ENCODE results near the gene CRIM1. TPM values are rescaled to one million over a fixed set of nuclear protein-coding genes. Genes with fewer than 3 reads are reported as not detected.

CRIM1 gene
- total RNA-seq, 1 donor from 2014 or later, result 61.8 TPM

DNA sequence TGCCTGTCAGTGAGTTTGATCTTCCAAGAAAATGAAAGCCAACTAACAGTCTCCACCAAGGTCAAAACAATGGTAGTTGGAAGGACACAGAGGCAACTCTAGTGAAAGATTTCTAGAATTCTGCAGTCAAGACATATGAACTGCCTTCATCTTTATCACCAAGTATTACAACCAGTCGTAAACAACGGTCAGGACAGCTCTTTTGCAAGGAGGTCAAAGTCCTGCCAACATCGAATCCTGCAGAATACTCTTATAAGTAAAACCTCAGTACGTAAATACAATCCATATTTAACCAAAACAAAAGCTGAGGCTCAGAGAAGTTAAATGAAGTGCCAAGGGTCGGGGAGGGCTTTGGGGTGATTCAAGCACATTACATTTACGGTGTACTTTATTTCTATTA, 239.3 kb downstream of the CRIM1 start:
- Mint-ChIP-seq H3K4me3 (no peak overlapping the region), H3K36me3 (peaks cover 13% of the 10 kb centered on the region), H3K27ac (no peak overlapping the region), H3K9me3 (no peaks in the 10 kb centered on the region), H3K27me3 (ENCODE audit: low read depth) (no peaks in the 10 kb centered on the region), H3K4me1 (peaks cover 38% of the 10 kb centered on the region)
- no peak for DNase-seq (ENCODE audit: low spot score in 2 of 2, unreplicated experiment in 2 of 2)
- TF ChIP-seq, protein P1, sequence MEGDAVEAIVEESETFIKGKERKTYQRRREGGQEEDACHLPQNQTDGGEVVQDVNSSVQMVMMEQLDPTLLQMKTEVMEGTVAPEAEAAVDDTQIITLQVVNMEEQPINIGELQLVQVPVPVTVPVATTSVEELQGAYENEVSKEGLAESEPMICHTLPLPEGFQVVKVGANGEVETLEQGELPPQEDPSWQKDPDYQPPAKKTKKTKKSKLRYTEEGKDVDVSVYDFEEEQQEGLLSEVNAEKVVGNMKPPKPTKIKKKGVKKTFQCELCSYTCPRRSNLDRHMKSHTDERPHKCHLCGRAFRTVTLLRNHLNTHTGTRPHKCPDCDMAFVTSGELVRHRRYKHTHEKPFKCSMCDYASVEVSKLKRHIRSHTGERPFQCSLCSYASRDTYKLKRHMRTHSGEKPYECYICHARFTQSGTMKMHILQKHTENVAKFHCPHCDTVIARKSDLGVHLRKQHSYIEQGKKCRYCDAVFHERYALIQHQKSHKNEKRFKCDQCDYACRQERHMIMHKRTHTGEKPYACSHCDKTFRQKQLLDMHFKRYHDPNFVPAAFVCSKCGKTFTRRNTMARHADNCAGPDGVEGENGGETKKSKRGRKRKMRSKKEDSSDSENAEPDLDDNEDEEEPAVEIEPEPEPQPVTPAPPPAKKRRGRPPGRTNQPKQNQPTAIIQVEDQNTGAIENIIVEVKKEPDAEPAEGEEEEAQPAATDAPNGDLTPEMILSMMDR (IDR thresholded peaks at IDR 0.05; ENCODE audit: unreplicated experiment), result no peak

DNA sequence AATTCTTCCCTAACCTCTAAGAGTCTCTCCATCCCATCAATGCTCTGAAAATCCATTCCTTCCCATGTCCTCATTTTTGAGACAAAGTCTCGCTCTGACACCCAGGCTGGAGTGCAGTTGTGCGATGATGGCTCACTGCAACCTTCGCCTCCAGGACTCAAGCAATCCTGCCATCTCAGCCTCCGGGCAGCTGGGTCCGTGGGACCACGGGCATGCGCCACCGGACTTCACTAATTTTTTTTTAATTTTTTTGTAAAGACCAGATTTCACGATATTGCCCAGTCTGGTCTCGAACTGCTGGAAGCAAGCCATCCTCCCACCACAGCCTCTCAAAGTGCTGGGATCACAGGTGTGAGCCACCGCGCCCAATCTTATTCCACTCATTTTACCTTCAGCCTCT, 240.8 kb downstream of the CRIM1 start:
- Mint-ChIP-seq H3K4me3 (peak overlapping the region; percentile 83), H3K9me3 (no peaks in the 10 kb centered on the region), H3K27me3 (ENCODE audit: low read depth) (no peaks in the 10 kb centered on the region), H3K4me1 (peaks cover 37% of the 10 kb centered on the region), H3K36me3 (peaks cover 11% of the 10 kb centered on the region), H3K27ac (peak overlapping the region; percentile 93)
- DNase-seq (ENCODE audit: low spot score in 2 of 2, unreplicated experiment in 2 of 2), result no peak
- TF ChIP-seq, protein P1 (IDR thresholded peaks at IDR 0.05; ENCODE audit: unreplicated experiment), result no peak

DNA sequence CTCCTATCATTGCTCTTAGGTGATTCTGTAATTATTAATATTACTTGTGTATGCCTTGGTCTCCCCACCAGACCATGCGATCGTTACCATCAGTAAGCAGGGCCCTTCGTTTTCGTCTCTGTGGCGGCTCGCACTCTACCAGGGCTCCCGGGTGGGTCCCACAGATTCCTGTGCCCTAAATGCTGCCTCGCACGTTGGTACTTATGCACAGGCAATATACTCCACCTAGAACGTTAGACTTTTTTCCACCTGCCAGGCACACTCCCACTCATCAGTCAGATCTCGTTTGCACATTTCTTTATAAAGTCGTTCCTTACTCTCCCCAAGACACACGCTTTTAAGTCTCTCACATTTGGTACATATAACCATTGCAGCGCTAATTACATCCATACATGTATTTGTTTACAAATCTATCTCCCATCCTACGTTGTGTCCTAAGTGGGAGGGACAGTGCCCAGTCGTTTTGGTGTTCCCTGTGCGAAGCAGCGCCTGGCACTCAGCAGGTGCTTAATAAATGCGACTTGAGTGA, 241.5 kb downstream of the CRIM1 start:
- H3K36me3 Mint-ChIP-seq, result peaks cover 11% of the 10 kb centered on the region
- H3K9me3 Mint-ChIP-seq, result no peaks in the 10 kb centered on the region
- H3K27ac Mint-ChIP-seq, result peak overlapping the region; percentile 93
- H3K4me3 Mint-ChIP-seq, result peak overlapping the region; percentile 83
- TF ChIP-seq, protein P1 (IDR thresholded peaks at IDR 0.05; ENCODE audit: unreplicated experiment), result no peak
- no peak for DNase-seq (ENCODE audit: low spot score in 2 of 2, unreplicated experiment in 2 of 2)
- H3K4me1 Mint-ChIP-seq, result peaks cover 34% of the 10 kb centered on the region
- no peaks in the 10 kb centered on the region for H3K27me3 Mint-ChIP-seq (ENCODE audit: low read depth)

DNA sequence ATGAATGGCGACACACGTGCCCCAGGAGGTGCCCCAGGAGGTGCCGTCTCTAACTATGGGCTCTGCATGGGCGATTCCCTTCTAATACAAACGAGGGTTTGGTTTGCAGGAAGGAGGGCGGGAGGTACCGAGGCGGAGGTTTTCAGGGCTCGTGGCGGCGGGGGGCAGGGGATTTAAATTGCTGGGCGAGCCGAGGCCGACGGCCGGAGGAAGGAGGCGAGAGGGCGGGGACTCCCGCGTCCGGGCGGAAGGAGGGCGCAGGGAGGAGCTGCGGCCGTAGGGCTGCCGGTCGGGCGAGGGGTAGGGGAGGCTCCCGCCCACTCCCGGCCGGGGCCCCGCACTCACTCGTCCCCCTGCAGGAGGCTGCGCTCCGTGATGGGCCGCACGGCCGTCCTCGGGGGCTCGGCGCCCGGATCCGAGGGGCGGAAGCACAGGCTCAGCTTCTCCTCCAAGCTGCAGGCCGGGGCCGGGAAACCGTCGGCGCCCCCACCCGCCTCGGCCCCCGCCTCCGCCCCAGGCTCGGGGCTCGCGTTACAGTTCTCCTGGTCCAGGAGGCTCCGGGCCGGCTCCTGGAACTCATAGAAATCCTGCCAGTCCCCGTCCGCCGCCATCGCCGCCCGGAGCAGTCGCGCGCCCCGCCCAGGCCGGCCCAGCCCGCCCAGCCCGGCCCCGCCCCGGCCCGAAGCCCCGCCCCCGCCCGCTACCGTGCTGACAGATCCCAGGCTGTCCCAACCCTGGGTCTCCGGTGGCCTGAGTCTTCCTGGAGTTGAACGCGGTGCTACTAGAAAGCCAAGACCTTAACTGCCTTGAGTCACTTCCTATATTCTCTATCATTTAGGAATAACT, 242.2 kb downstream of the CRIM1 start, which contains the start of gene FEZ2:
FEZ2 (minus strand) TSS at position 637 of the 846 bp plus-strand sequence; CDS start at position 611, 26 bp downstream.
- Mint-ChIP-seq H3K4me3 (peak within 1 kb of the TSS; percentile 83), H3K9me3 (no peaks in the 10 kb centered on the region), H3K27me3 (ENCODE audit: low read depth) (no peaks in the 10 kb centered on the region), H3K4me1 (peaks cover 34% of the 10 kb centered on the region), H3K27ac (peak within 1 kb of the TSS; percentile 93), H3K36me3 (peaks cover 11% of the 10 kb centered on the region)
- TF ChIP-seq, protein P1 (IDR thresholded peaks at IDR 0.05; ENCODE audit: unreplicated experiment), result no peak
- peak; percentile 65 to 74 for DNase-seq (ENCODE audit: low spot score in 2 of 2, unreplicated experiment in 2 of 2)

Other genes with a start within 250 kb of the CRIM1 start
- gene FEZ2, start 242.4 kb downstream of the CRIM1 start, total RNA-seq, result 60.4 to 64.6 TPM (median 64.5 TPM) in 3 replicates